K562 (cell line): ENCODE results near the gene KCNAB1. TPM values are rescaled to one million over a fixed set of nuclear protein-coding genes. Genes with fewer than 3 reads are reported as not detected.

ENCODE experiments used
- ATAC-seq: fragments of 200-7000 bp; cut with Tn5 transposase; 3 replicates; pipeline ENCODE4 v1.9.1; 2020; ENCODE audit warnings: moderate library complexity
- BruUV-seq: library from RNA; stranded (reverse); fragments of 400-500 nt; replicated peaks from 2 replicates; lab custom pipeline; 2021; lab: Mats Ljungman, UMichigan
- CTCF ChIA-PET: fragments of 300-600 bp; formaldehyde crosslinking; extraction: SDS; loops from one replicate; lab custom pipeline; 2021; ENCODE audit warnings: low intra/inter-chr PET ratio; lab: Yijun Ruan, JAX
- POLR2A ChIA-PET: fragments of 300-600, 350-650 bp; sonication (Branson Sonifier 250); formaldehyde crosslinking; extraction: SDS; loops from one replicate; lab custom pipeline; 2021; ENCODE audit warnings: antibody characterized with exemption, inconsistent platforms; lab: Yijun Ruan, JAX
- DNase-seq, 4 experiments: peaks; one replicate each; pipeline versions ENCODE4 v3.0.0 to v3.0.0-alpha.2; 2011 to 2018; ENCODE audit warnings: low spot score in 3 of 4, mixed read lengths in 3 of 4; ENCODE audit errors: extremely low read depth in 1 of 4
- FAIRE-seq: peaks from 2 replicates; lab custom pipeline; 2011; peaks lifted over from hg19 to GRCh38; lab: Jason Lieb, UNC
- H2AFZ ChIP-seq: 2 replicates; pipeline ENCODE4 v1.6.0; 2011; ENCODE audit warnings: low read depth, low read length, control low read depth, inconsistent platforms
- H3K27ac ChIP-seq: fragments of 200-600 bp; 3 replicates; pipeline ENCODE4 v1.8.0; 2011; ENCODE audit warnings: low read depth, mild to moderate bottlenecking, control low read depth, inconsistent platforms, low read length, moderate library complexity, mixed read lengths; ENCODE audit errors: extremely low read depth
- H3K27me3 ChIP-seq, 2 experiments: fragments of 300-600 bp in 1 of 2; 2 replicates in 1 of 2; 3 replicates in 1 of 2; pipeline versions ENCODE4 v1.6.0 to v1.8.0; 2011; ENCODE audit warnings: inconsistent platforms in 2 of 2, low read length in 2 of 2, mild to moderate bottlenecking in 1 of 2, mixed read lengths in 1 of 2, moderate library complexity in 1 of 2; ENCODE audit not compliant: control insufficient read depth in 2 of 2, insufficient read depth in 2 of 2
- H3K36me3 ChIP-seq: fragments of 300-600 bp; 3 replicates; pipeline ENCODE4 v1.8.0; 2011; ENCODE audit warnings: mild to moderate bottlenecking, low read length, inconsistent platforms; ENCODE audit not compliant: control insufficient read depth, insufficient read depth
- H3K4me1 ChIP-seq, 2 experiments: fragments of 200-600 bp in 1 of 2; replicated peaks in 1 of 2; 2 replicates in 1 of 2; 3 replicates in 1 of 2; pipeline versions ENCODE4 v1.5.1 to v1.8.0; 2011; ENCODE audit warnings: inconsistent platforms in 2 of 2, low read length in 2 of 2, mild to moderate bottlenecking in 1 of 2, mixed read lengths in 1 of 2, moderate library complexity in 1 of 2; ENCODE audit not compliant: control insufficient read depth in 2 of 2, insufficient read depth in 2 of 2
- H3K4me2 ChIP-seq: 2 replicates; pipeline ENCODE4 v1.6.1; 2011; ENCODE audit warnings: low read length, control low read depth, inconsistent platforms, mixed read lengths; ENCODE audit not compliant: insufficient read depth
- H3K4me3 ChIP-seq: fragments of 200-600 bp; sonication (generic), shearing (Covaris generic); 2 replicates; pipeline ENCODE4 v1.5.1; 2016; ENCODE audit warnings: control low read depth, inconsistent platforms
- H3K79me2 ChIP-seq: fragments of 200-600 bp; 3 replicates; pipeline ENCODE4 v1.8.0; 2011; ENCODE audit warnings: low read length, inconsistent platforms; ENCODE audit not compliant: control insufficient read depth, insufficient read depth
- H3K9ac ChIP-seq, 2 experiments: 2 replicates each; pipeline versions ENCODE4 v1.6.0 to v1.6.1; 2011; ENCODE audit warnings: low read depth in 2 of 2, low read length in 2 of 2, control low read depth in 1 of 2, inconsistent platforms in 1 of 2, mild to moderate bottlenecking in 1 of 2, mixed read lengths in 1 of 2; ENCODE audit not compliant: insufficient read depth in 1 of 2
- H3K9me1 ChIP-seq: one replicate; pipeline ENCODE4 v1.6.0; 2011; ENCODE audit warnings: inconsistent platforms, mild to moderate bottlenecking, low read length, moderate library complexity; ENCODE audit not compliant: control insufficient read depth, insufficient read depth
- H3K9me3 ChIP-seq: replicated peaks from 2 replicates; pipeline ENCODE4 v1.5.1; 2011; ENCODE audit warnings: low read depth, low read length, inconsistent platforms; ENCODE audit not compliant: control insufficient read depth, insufficient read depth
- H4K20me1 ChIP-seq: replicated peaks from 2 replicates; pipeline ENCODE4 v1.6.1; 2011; ENCODE audit warnings: low read length, inconsistent platforms, mixed read lengths; ENCODE audit not compliant: control insufficient read depth, insufficient read depth
- ATF7 ChIP-seq: fragments of 450-650 bp; IDR thresholded peaks from 2 replicates; pipeline ENCODE4 v1.7.1; 2014; ENCODE audit warnings: mild to moderate bottlenecking, moderate library complexity
- SP1 ChIP-seq: sonication (generic); formaldehyde crosslinking; IDR thresholded peaks from 2 replicates; pipeline ENCODE4 v1.8.1; 2022; ENCODE audit warnings: mild to moderate bottlenecking, missing genetic modification reagents
- ZHX1 ChIP-seq: fragments of 150-350 bp; conservative IDR thresholded peaks from 2 replicates; pipeline ENCODE4 v1.6.1; 2014; ENCODE audit warnings: low read length
- WGBS: fragments of 100-300 bp; shearing (Covaris generic); methylation state at CpG from one replicate; pipeline ENCODE4 v1.1.6; 2016; ENCODE audit warnings: low coverage, mixed read lengths; ENCODE audit not compliant: insufficient coverage; ENCODE audit errors: missing lambda C conversion rate; 5-methylcytosine and 5-hydroxymethylcytosine counted together
- in situ Hi-C: fragments of 300-500 bp; cut with MboI; formaldehyde crosslinking; loops from 4 replicates; pipeline ENCODE4 v1.15.0; 2018; ENCODE audit warnings: inconsistent platforms, mixed read lengths
- intact Hi-C: fragments of 100-400 bp; cut with micrococcal nuclease; formaldehyde crosslinking; loops from 2 replicates; pipeline ENCODE4 v1.14.2; 2022
- polyA plus RNA-seq, 8 experiments: library from polyadenylated mRNA; depleted of rRNA in 4 of 8; stranded (reverse) in 5 of 8; unstranded in 3 of 8; fragments of >200 nt; fragmentation: Nextera tagmentation in 2 of 8; fragmentation: Illumina TruSeq in 1 of 8; extraction: Ambion mirVana in 2 of 8; extraction: Trizol in 1 of 8; gene quantifications; 2 replicates each; pipeline versions ENCODE4 v1.2.1 to v1.2.3, GENCODE V29; 2011 to 2014; ENCODE audit warnings: inconsistent platforms in 1 of 8, missing spikeins in 1 of 8
- total RNA-seq, 7 experiments: library from RNA; depleted of rRNA in 6 of 7; stranded (reverse); fragments of >200 nt in 6 of 7; fragmentation: Illumina TruSeq in 2 of 7; extraction: Trizol in 2 of 7; gene quantifications; 2 replicates each; pipeline versions ENCODE4 v1.2.1 to v1.2.3, GENCODE V29; 2011 to 2021; ENCODE audit warnings: low replicate concordance in 1 of 7
- TF ChIP-seq, protein P1 (sequence below): fragments of 450-650 bp; IDR thresholded peaks from 2 replicates; pipeline ENCODE4 v1.6.1; 2016; ENCODE audit warnings: mild to moderate bottlenecking

Gene KCNAB1
- total and polyA plus RNA-seq, 9 of the 15 experiments (the other 6 are each of a cell fraction or from before 2014, with no cell fraction given) = 0.14 to 1.2 (median 0.51) TPM

- H3K4me1 ChIP-seq = no peaks in the 10 kb centered on the region
- no peaks in the 10 kb centered on the region for H3K79me2 ChIP-seq
- no peak overlapping the region for H2AFZ ChIP-seq
- intact Hi-C loops (loop anchor here (10.0 kb wide), 2 partner anchors 926 to 1046 kb away; no protein-coding TSS in a partner anchor), in situ Hi-C loops (loop anchor here (25.0 kb wide), 2 partner anchors 229 to 354 kb away; no protein-coding TSS in a partner anchor)
- CTCF ChIA-PET = interaction anchor here (1.2 kb wide), 1 partner anchor 224 kb away, joined by 4 read pairs; no protein-coding TSS in a partner anchor
- POLR2A ChIA-PET = interaction anchor here (0.6 kb wide), 1 partner anchor 163 kb away, joined by 4 read pairs; no protein-coding TSS in a partner anchor
- BruUV-seq = no TSS peak
- H3K4me3 ChIP-seq = no peak overlapping the region
- H3K4me2 ChIP-seq = no peak overlapping the region
- no peak for FAIRE-seq
- no peaks in the 10 kb centered on the region for H3K36me3 ChIP-seq
- no peak for ATAC-seq
- H3K27ac ChIP-seq = no peak overlapping the region
- no peaks in the 10 kb centered on the region for H3K9me3 ChIP-seq
- 0% methylated on average over 3 of the region's 3 CpGs for WGBS
- no peak for DNase-seq
- H3K9ac ChIP-seq = no peak overlapping the region
- H4K20me1 ChIP-seq = no peaks in the 10 kb centered on the region
- no peaks in the 10 kb centered on the region for H3K9me1 ChIP-seq
- no peaks in the 10 kb centered on the region for H3K27me3 ChIP-seq
- no peak for TF ChIP-seq SP1
- TF ChIP-seq, protein P1, sequence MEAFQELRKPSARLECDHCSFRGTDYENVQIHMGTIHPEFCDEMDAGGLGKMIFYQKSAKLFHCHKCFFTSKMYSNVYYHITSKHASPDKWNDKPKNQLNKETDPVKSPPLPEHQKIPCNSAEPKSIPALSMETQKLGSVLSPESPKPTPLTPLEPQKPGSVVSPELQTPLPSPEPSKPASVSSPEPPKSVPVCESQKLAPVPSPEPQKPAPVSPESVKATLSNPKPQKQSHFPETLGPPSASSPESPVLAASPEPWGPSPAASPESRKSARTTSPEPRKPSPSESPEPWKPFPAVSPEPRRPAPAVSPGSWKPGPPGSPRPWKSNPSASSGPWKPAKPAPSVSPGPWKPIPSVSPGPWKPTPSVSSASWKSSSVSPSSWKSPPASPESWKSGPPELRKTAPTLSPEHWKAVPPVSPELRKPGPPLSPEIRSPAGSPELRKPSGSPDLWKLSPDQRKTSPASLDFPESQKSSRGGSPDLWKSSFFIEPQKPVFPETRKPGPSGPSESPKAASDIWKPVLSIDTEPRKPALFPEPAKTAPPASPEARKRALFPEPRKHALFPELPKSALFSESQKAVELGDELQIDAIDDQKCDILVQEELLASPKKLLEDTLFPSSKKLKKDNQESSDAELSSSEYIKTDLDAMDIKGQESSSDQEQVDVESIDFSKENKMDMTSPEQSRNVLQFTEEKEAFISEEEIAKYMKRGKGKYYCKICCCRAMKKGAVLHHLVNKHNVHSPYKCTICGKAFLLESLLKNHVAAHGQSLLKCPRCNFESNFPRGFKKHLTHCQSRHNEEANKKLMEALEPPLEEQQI = no peak
- TF ChIP-seq ATF7 = no peak
- TF ChIP-seq ZHX1 = no peak
Measured at GRCh38 chr3:156158656-156159295, 38.4 kb downstream of the KCNAB1 start.
